HCEC 1CT (cell line): ENCODE results near the gene DPH1.
A peak's percentile ranks its signal among the peaks of the same experiment; 100 is the strongest.

Experiments used
- DNase-seq: peaks from one replicate; pipeline ENCODE4 v3.0.0-alpha.2; 2017

DPH1 gene

GRCh38 chr17:2051933-2052559 lies 22.1 kb downstream of the DPH1 start:
- DNase-seq, result no peak

- peak; percentile 58 for DNase-seq
Observed at GRCh38 chr17:2053380-2054261, 23.7 kb downstream of the DPH1 start.

GRCh38 chr17:2054262-2054511 lies 24.2 kb downstream of the DPH1 start:
- no peak for DNase-seq

GRCh38 chr17:2054512-2055291 lies 24.7 kb downstream of the DPH1 start, which contains the start of gene HIC1:
Gene HIC1 (plus strand): TSS chr17:2055103. CDS start chr17:2056691, 1,588 bp downstream.
- DNase-seq, result peak; percentile 74

- peak; percentile 50 for DNase-seq
Observed at GRCh38 chr17:2055292-2056205, 25.6 kb downstream of the DPH1 start.

- DNase-seq, result peak; percentile 69
Observed at GRCh38 chr17:2056206-2057174, 26.5 kb downstream of the DPH1 start.

- DNase-seq, result no peak
Observed at GRCh38 chr17:2057175-2057759, 27.3 kb downstream of the DPH1 start.

GRCh38 chr17:2057760-2058585 lies 28.0 kb downstream of the DPH1 start:
- DNase-seq, result no peak

GRCh38 chr17:2058586-2059546 lies 28.9 kb downstream of the DPH1 start:
- peak; percentile 47 for DNase-seq

GRCh38 chr17:2059547-2060384 lies 29.8 kb downstream of the DPH1 start:
- DNase-seq, result no peak

GRCh38 chr17:2060385-2060658 lies 30.4 kb downstream of the DPH1 start:
- no peak for DNase-seq

GRCh38 chr17:2060681-2061440 lies 30.9 kb downstream of the DPH1 start:
- no peak for DNase-seq

GRCh38 chr17:2061441-2061958 lies 31.5 kb downstream of the DPH1 start:
- DNase-seq, result no peak

- DNase-seq, result peak; percentile 8
Observed at GRCh38 chr17:2062571-2063183, 32.7 kb downstream of the DPH1 start.

- peak; percentile 65 for DNase-seq
Observed at GRCh38 chr17:2063261-2064146, 33.6 kb downstream of the DPH1 start.

- peak; percentile 0 for DNase-seq
Observed at GRCh38 chr17:2064147-2064489, 34.2 kb downstream of the DPH1 start.
